ENCODE data around the gene MAGI3.
A peak's percentile ranks its signal among the peaks of the same experiment; 100 is the strongest.

The MAGI3 gene

DNA sequence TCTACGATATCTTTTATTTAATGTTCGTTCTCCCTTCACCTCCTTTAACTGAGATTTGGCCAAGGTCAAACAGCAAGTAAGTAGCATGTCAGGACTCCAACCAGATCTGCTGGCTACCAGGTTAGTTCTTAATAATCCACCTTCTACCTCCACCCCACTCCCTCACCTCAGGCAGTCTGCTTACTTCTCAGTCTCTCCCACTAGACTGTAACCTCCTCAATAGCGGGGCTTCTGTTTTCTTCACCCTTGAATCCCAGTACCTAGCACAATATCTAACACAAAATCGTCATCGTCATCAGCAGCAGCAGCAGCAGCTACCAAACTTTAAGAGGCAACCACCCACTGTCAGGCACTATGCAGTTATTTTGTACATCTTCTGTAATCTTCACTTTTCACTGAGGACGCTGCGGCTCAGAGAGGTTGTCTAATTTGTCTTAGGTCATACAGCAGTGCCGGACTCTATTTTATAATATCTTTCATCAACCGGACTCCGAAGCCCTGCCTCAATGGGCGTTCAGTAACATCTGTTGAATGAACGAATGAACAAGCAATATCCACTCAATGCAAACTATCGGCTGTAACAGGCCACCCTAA, 859 bp upstream of the MAGI3 start:
- no peak for DNase-seq (ENCODE audit: low read depth)
- TF ChIP-seq, protein P1, sequence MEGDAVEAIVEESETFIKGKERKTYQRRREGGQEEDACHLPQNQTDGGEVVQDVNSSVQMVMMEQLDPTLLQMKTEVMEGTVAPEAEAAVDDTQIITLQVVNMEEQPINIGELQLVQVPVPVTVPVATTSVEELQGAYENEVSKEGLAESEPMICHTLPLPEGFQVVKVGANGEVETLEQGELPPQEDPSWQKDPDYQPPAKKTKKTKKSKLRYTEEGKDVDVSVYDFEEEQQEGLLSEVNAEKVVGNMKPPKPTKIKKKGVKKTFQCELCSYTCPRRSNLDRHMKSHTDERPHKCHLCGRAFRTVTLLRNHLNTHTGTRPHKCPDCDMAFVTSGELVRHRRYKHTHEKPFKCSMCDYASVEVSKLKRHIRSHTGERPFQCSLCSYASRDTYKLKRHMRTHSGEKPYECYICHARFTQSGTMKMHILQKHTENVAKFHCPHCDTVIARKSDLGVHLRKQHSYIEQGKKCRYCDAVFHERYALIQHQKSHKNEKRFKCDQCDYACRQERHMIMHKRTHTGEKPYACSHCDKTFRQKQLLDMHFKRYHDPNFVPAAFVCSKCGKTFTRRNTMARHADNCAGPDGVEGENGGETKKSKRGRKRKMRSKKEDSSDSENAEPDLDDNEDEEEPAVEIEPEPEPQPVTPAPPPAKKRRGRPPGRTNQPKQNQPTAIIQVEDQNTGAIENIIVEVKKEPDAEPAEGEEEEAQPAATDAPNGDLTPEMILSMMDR (IDR thresholded peaks at IDR 0.05; ENCODE audit: control insufficient read depth, insufficient read depth, low read depth, low read length, missing control alignments), result no peak

DNA sequence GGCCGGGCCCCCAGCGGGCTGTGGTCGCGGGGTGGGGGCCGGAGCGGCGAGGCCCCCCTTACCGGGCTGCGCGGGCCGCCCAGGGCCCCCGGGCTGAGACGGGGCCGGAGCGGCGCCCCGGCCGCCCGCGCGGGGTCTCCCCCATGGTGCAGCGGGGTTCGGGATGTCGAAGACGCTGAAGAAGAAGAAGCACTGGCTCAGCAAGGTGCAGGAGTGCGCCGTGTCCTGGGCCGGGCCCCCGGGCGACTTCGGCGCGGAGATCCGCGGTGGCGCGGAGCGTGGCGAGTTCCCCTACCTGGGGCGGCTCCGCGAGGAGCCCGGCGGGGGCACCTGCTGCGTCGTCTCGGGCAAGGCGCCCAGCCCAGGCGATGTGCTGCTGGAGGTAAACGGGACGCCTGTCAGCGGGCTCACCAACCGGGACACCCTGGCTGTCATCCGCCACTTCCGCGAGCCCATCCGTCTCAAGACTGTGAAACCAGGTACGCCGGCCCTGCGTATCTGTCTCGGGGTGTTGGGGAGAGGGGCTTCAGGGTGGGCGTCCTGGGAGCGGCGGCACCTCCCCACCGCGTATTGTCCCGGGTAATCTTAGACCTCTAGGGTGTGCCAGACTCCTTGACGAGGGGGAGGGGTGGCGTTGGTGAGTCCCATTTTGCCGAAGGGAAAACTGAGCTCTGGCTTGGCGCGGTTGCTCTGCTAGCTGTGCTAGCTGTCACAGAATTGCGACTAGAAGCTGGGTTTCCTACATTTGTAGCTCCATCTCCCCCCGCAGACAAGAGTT, 745 bp downstream of the MAGI3 start:
- no peak for DNase-seq (ENCODE audit: low read depth)
- TF ChIP-seq, protein P1 (IDR thresholded peaks at IDR 0.05; ENCODE audit: control insufficient read depth, insufficient read depth, low read depth, low read length, missing control alignments), result no peak
- peak overlapping the region; percentile 92 for H3K4me3 ChIP-seq (ENCODE audit: control insufficient read depth, low read depth, low read length)

More for the DNA sequence above, 859 bp upstream of the MAGI3 start:
- peak overlapping the region; percentile 92 for H3K4me3 ChIP-seq (ENCODE audit: control insufficient read depth, low read depth, low read length)

DNA sequence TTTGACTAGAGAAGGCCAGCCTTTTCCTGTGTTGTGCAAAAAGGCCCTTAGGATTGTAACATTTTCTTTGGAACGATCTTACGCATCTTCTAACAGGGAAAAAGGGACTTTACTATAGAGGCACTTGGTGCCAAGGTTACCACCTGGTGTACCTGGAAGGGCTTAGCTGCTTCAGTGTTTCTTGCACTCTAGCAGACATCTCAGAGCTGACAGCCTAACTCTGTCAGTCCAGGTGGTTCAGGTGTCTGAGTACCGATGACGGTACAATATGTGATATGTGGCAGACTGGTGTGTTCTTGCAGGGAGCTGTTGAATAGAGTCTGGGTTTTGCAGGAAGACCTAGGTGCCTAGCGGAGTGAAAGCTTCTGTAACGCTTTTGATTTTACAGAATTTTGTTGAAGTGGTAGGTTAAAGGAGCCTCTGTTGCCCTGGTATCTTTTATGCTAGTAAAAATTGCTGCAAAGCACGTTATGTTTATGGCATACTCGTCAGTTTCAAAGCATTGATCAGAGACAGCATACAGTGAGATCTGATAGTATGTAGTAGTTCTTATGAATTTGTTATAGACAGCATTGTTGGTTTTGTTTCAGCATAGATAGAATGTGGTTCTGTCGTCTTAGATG, 1.4 kb downstream of the MAGI3 start:
- no peak for DNase-seq (ENCODE audit: low read depth)
- TF ChIP-seq, protein P1 (IDR thresholded peaks at IDR 0.05; ENCODE audit: control insufficient read depth, insufficient read depth, low read depth, low read length, missing control alignments), result no peak
- H3K4me3 ChIP-seq (ENCODE audit: control insufficient read depth, low read depth, low read length), result peak overlapping the region; percentile 92

DNA sequence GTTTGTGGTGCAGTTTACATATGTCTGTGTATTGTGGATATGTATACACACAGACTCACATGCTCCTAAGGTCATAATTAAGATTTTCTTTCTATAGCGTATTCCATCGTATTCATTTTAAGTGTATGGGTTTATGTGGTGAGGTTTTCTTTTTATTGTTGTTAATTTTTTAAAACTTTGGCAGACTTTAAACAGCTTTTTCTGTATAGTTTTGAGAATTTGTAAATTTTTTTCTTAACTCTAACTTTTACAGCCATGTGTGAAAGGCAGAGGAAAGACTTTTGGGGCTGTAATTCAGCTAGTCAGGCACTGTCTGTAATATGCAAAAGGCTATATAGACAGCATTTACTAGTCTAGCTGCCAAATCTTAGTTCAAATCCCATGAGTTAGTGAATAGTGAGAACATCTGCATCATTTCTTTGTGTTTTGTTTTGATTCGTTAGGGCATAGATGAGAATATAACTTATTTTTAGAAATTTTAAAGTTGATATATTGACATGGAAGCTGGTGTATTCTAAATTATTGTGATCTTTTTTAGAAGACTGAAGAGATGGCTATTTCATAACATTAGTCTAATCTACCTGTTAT, 2.3 kb downstream of the MAGI3 start:
- DNase-seq (ENCODE audit: low read depth), result no peak
- no peak overlapping the region for H3K4me3 ChIP-seq (ENCODE audit: control insufficient read depth, low read depth, low read length)
- TF ChIP-seq, protein P1 (IDR thresholded peaks at IDR 0.05; ENCODE audit: control insufficient read depth, insufficient read depth, low read depth, low read length, missing control alignments), result no peak

DNA sequence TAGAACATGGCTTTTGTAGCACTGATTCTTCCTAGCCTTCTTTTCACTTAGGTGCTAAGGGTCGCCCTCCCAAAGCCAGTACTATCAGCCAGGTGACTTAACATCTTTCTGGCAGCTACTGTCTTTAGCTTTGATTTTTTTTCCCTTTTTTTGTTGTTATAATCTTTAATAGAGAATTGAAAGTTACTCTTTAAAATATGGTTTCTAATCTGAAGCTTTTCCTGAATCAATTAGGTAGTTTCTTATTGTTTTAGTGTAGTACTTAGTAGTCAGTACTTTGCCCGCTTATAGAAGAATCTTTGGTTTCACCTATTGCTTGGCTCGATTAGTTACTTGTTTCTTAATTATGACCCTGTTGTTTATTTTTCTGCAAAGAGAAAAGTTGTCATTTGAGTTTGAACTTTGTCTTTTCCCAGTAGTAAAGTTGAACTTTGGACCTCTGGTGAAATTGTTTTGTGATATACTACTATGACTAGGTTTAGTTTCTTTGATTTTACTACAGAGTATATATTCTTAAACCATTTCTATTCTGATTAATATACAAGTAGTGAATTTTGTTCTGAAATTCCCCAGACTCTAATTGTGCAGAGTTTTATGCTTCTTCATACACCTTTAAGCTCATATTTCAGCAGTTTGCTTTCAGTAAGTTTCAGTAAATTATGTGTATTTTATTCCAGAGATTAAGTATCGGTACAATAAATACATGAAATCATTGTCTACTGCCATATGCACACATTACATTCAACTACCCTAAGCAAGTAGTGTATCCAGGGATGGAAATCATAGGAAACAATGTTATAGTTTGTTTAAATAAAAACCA, 3.9 kb downstream of the MAGI3 start:
- DNase-seq (ENCODE audit: low read depth), result no peak
- TF ChIP-seq, protein P1 (IDR thresholded peaks at IDR 0.05; ENCODE audit: control insufficient read depth, insufficient read depth, low read depth, low read length, missing control alignments), result no peak
- H3K4me3 ChIP-seq (ENCODE audit: control insufficient read depth, low read depth, low read length), result no peak overlapping the region

DNA sequence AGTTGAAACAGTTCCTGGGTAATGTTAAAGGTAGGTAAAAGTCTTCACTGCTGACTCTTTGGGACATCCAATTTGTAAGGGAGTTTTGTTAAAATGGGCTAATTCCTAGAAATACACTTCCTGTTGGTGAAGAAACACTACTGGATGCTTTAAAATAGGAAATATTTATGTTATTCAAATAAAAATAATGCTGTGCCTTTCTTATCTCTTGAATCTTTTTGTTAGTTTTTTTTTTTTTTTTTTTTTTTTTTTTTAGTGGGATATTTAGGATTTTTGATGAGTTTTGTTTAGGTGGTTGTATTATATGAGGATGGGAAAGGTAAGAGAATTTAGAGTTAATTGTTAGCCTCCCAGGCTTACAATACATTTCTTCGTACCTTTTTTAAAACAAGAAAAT, 4.5 kb downstream of the MAGI3 start:
- TF ChIP-seq, protein P1 (IDR thresholded peaks at IDR 0.05; ENCODE audit: control insufficient read depth, insufficient read depth, low read depth, low read length, missing control alignments), result no peak
- no peak overlapping the region for H3K4me3 ChIP-seq (ENCODE audit: control insufficient read depth, low read depth, low read length)
- DNase-seq (ENCODE audit: low read depth), result no peak
